HG03066 (cell line): ENCODE results near the gene TEX9.
A peak's percentile ranks its signal among the peaks of the same experiment; 100 is the strongest.

Source experiments
- ATAC-seq: cut with Tn5 transposase; IDR thresholded peaks from one replicate; pipeline ENCODE4 v1.9.1; 2021; ENCODE audit warnings: low read depth; ENCODE audit not compliant: unreplicated experiment

The TEX9 gene

DNA sequence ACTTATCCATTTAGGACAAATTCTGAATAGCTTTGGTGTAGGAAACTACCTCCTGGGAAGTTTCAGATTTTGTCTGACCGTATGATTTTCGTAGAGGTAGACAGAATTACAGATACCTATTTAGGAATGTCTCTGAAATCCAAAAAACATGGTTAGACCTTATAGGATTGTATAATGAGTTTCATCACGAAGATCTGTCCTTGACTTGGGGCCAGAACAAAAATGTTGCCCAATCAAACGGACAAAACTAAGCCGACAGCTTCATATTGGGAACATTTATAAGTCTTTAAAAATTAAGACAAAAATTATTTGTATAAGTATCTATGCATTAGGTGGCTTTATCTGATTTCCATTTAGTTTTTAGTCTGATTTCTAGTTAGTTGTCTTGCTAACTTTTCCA lies 67.1 kb downstream of the TEX9 start:
- ATAC-seq: no peak

DNA sequence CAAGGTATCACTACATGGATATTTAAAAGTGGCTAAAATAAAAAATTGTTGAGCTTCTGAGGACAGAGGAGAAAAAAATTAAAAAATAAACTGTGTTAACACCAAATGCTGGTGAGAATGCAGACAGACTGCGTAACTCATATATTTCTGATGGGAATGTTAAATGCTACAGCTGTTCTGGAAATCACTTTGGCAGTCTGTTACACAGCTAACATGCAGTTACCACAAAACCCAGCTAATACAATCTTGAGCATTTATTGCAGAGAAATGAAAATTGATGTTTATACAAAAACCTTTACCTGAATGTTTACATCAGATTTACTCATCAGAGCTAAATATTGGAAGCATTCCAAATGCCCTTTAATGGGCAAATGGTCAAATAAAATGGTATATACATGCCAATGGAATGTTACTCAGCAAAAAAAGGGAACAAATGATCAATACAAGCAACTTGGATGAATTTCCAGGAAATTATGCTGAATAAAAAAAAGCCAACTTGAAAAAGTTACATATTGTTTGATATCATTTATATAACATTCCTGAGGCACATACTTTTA lies 75.1 kb downstream of the TEX9 start:
- no peak for ATAC-seq

DNA sequence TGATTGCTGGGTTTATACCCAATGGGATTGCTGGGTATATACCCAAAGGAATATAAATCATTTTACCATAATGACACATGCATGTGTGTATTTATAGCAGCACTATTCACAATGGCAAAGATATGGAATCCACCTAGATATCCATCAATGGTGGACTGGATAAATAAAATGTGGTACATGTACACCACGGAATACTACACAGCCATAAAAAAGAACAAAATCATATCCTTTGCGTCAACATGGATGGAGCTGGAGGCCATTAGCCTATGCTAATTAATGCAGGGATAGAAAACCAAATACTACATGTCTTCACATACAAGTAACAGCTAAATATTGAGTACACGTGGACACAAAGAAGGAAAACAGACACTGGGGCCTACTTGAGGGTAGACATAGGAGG lies 77.1 kb downstream of the TEX9 start:
- no peak for ATAC-seq

DNA sequence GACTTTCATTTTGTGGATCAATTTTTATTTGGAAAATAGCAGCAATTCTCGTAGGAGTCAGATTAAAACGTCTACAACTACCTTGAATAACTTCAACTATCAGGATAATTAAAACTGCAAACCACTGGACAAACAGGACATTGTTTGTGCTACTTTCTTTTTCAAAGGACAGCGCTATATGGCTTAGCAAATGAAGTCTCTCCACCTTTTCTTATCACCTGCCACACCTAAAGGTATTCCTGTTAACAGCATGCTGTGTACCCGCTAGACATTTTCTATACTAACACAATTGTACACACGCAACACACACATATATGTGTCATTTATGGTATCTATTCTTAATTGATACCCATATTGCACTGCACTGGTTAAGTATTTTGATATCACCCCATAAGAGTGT lies 80.5 kb downstream of the TEX9 start:
- ATAC-seq: no peak

DNA sequence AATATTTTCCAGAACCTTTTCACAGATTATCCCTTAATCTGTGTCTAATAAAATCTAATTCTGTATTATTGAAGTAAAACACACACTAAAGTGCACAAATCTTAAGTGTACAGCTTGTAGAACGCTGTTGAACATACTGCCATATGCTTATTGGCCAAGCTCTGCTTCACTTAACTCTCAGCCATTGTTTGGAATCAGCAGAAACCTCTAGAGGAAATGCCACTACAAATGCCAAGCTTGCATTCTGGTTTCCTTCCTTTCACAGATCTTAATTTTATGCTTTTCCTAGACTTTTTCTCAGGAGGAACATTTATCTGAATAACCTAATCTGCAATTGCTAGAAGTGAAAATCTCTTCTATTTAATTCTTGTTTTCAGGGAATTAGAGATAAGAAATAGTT lies 89.6 kb downstream of the TEX9 start:
- ATAC-seq: no peak

DNA sequence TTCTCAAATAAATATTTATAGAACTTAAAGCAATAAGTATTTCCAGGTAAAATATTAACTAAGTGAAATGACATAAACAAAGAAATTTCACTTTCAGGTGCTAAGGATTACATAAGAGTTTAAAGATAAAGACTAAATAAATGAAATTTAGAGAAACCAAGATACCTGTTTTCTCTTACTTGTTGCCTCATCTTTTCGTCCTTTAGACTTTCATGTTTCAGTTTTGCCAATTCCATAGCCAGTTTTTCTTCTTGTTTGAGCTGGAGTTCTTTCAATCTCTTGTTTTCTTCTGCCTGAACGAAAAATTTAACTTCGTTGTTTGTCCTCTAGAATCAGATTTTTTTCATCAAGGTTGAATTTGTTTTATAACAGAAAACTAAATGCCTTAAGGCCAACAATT lies 91.0 kb downstream of the TEX9 start:
- ATAC-seq: no peak

DNA sequence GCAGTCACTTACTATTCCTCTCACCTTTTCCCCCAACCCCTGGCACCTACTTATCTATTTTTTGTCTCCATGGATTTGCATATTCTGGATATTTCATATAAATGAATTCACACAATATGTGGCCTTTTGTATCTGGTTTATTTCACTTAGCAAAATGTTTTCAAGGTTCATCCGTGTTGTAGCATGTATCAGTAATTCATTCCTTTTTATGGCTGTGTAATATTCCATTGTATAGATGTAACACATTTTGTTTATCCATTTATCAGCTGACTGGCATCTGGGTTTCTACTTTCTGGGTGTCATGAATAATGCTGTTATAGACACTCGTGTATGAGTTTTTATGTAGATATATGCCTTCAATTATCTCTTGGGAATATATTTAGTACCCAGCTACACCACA lies 93.9 kb downstream of the TEX9 start:
- no peak for ATAC-seq

DNA sequence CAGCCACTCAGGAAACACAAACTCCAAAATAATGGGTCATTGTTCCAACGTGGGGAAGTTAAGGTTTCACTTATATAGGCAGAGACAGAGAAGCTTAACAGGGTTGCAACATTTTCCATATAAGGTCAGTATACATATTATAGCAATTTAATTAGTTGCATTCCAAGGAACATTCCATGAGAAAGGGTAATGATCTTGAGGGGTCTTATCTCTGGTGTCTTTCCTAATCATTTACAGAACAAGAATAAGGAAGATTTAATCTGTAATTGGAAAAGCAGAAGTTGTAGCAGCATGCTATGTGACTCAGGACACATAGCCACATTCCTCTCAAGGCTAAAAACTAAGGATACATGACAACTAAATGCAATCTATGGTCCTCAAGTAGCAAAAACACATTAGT lies 94.8 kb downstream of the TEX9 start:
- ATAC-seq: no peak

DNA sequence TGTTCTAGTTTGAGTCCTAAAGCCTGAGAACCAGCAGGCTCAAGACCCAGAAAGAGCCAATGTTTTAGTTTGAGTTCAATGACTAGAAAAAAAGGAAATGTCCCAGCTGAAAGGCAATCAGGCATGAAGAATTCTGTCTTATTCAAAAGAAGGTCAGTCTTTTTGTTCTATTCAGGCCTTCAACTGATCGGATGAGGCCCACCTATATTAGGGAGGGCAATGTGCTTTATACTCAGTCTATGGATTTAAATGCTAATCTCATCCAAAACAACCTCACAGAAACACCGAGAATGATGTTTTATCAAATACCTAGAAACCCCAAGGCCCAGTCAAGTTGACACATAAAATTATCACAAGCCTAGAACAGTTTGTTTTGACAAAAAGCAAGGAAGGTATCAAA lies 95.7 kb downstream of the TEX9 start:
- ATAC-seq: no peak

DNA sequence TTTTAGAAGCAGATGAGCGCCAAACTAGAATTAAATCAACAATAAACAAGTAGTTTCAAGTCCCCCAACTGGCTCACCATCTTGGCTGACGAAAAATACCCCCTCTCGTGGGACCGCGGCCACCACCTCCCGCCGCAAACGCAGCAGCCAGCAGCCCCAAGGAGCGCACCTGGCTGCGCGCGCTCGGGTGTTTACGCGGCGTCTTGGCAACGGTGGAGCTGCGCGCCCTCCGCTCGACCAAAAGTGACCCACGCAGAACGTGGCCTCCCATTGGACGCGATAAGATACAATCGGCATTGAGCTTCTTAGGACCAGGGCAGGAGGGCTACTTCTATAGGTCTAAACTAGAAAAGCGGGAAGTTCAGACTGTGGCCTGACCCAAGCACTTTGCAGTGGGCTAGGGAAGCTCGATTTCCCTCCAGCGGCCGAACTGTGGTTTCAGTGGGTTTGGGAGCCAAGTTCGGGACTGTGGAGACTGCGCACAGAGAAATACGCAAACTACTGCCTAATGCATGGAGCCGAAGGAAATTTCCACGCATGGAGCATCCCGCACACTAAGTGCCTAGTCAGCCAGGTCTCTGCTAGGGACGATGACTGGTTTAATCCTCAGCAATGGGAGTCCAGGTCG lies 99.8 kb downstream of the TEX9 start, which contains the start of gene MNS1:
Gene MNS1 (minus strand): TSS at position 245 of the 628 bp plus-strand sequence. CDS start 165 bp downstream, at position 80.
- peak; percentile 99 for ATAC-seq

DNA sequence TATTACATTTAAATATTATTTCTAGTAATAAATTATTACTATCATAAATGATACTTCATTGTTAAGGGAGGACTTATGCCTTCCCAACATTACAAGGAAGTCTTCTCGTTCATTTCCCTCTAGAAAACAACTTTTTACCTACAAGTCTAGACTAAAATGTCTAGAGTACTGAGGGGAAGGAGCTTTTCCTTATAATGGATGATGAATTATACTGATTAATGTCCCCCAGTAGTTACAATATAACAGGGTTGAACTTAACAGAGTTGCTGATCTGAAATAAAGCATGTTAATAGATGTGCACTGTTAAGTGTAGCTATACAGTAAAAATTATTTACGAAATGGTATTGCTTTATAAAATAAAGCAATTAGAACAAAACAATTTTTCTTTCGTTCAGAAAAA lies 102.4 kb downstream of the TEX9 start:
- no peak for ATAC-seq

DNA sequence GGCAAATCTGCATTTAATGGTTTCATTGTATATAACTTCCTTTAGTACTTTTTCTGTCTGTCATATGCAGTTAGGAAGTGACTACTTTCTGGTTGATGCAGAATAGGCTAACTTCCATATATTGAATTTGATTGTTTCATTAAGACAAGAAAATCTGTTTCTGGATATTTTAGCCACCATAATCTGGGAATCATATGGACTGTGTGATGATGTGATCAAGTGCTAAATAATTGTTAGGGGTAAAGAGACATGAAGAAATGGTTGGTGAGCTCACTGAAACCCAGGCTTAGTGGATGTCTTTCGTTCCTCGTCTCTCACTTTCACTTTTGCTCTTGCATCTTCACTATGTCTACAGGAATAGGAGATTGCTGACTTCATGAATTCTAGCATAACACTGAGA lies 103.2 kb downstream of the TEX9 start:
- ATAC-seq: no peak

DNA sequence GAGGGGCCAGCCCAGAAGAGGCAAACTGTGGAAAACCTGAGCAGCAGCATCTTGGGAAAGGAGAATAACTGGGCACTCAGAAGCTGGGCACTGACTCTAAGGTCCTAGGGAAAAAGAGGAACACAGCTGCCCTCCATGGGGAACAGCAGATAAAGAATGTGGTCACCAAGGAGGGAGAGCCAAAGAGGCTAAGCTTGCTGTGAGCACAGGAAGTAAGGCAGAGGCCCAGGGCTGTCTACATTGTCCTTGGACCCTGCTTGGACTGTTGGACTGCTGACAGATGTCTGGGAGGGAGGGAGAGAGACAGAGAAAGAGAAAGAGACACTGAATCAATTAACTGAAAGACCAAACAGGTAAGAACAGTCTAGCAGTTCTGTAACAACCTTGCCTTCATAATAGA lies 104.3 kb downstream of the TEX9 start:
- ATAC-seq: no peak

DNA sequence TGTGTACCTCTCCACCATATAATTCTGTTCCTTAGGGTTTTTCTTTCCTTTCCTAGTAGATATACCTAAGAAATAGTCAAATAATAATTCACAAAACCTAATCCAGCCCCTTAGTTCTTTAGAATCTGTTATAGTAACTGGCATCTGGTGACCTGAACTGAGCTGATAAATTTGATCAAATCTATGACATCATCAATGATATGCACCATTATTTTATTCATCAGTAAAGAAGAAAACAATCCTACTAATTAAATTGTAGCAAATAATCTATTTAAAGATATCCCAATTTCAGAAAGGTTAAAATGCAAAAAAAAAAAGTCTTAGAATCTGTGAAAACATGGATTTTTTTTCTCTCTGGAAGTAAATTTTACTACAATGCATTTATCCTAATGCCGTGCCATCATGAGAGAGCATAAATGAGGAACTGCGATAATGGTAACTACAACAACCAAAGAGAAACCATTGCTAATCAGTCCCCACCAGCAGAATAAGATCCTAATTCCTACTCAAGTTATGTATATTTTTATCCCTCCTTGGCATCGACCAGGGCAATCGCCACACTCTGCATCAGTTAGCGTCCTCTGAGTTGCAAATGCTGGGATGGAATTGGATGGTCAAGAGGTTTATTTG lies 106.3 kb downstream of the TEX9 start:
- no peak for ATAC-seq

DNA sequence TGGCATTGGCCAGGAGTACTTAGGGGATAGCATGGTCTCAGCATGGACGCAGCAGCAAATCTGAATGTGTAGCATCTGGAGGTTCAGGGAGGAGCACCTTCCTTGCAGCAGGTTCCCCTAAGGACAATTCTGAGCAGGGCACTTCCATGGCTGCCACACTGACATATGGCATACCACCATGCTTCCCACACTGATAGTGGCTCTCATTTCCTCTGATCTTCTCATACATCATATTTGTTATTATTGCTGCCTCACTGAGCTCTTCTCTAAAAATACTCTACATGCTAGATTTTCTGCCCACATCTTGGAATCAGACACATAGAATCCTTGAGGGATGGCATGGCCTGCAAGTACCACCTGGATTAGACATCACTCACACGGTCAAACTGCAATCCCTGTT lies 107.1 kb downstream of the TEX9 start:
- no peak for ATAC-seq

DNA sequence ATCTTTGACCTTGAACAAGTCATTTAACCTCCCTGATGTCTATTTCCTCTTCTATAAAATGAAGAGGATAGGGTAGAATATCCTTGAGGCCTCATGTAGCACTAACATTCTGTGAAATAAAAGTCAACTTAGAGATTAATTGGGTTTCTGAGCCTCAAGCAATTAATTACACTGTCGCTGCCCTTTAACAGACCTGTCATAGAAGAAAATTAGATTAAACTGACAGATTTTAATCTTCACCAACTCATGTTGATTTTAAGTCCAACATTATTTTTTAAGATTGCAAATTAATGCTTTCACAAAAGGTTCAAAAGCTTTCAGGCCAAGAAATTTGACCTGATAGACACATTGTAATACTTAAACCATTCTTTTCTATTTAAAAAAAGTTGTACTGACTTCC lies 107.8 kb downstream of the TEX9 start:
- ATAC-seq: no peak

DNA sequence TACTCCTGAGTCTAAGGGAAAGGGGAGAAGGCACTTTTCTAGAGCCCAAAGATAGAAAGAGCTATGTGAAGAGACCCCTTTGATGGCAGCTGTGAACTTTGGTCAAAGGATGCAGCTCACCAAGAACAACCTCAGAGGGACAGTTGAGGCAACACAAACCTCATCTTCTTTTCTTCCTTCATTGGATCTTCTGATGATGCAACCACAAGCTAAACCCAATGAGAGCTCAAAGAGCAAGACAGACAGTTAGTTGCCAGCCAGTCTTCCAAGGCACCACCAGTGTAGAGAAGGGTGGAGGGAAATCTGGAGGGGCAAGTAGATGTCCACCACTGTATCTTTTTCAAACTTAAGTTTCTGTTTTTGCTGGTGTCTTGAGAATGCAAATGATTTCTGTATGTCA lies 110.1 kb downstream of the TEX9 start:
- no peak for ATAC-seq
